ENCODE data around the gene PSTPIP2.
"Not testable (repeated sequence)": the region's sequence is repeated elsewhere in the genome, so short reads cannot be mapped to it uniquely, and the experiment has no call there.

PSTPIP2 gene

GRCh38 chr18:46037512-46038305 is 34.4 kb downstream of the PSTPIP2 start:
- no peak for DNase-seq (ENCODE audit: low spot score)

- no peak for DNase-seq (ENCODE audit: low spot score)
Observed at GRCh38 chr18:46035696-46036680, 36.1 kb downstream of the PSTPIP2 start.

GRCh38 chr18:46034230-46034629 is 37.8 kb downstream of the PSTPIP2 start:
- DNase-seq (ENCODE audit: low spot score) = no peak

GRCh38 chr18:46031741-46032140 is 40.3 kb downstream of the PSTPIP2 start:
- DNase-seq (ENCODE audit: low spot score) = no peak

- DNase-seq (ENCODE audit: low spot score) = no peak
Observed at GRCh38 chr18:46028536-46028891, 43.5 kb downstream of the PSTPIP2 start.

GRCh38 chr18:46019936-46020335 is 52.1 kb downstream of the PSTPIP2 start:
- no peak for DNase-seq (ENCODE audit: low spot score)

GRCh38 chr18:46013484-46014189 is 58.4 kb downstream of the PSTPIP2 start:
- DNase-seq (ENCODE audit: low spot score) = no peak

GRCh38 chr18:46010676-46011075 is 61.4 kb downstream of the PSTPIP2 start:
- DNase-seq (ENCODE audit: low spot score) = peak; percentile 14

GRCh38 chr18:46010050-46010449 is 62.0 kb downstream of the PSTPIP2 start:
- DNase-seq (ENCODE audit: low spot score) = no peak

- DNase-seq (ENCODE audit: low spot score) = peak; percentile 56
Observed at GRCh38 chr18:46009125-46009840, 62.8 kb downstream of the PSTPIP2 start.

- peak; percentile 22 for DNase-seq (ENCODE audit: low spot score)
Observed at GRCh38 chr18:46008531-46008930, 63.5 kb downstream of the PSTPIP2 start.

GRCh38 chr18:46007165-46007564 is 64.9 kb downstream of the PSTPIP2 start:
- DNase-seq (ENCODE audit: low spot score) = no peak

GRCh38 chr18:46002934-46003333 is 69.1 kb downstream of the PSTPIP2 start:
- DNase-seq (ENCODE audit: low spot score) = no peak

GRCh38 chr18:46001892-46002291 is 70.2 kb downstream of the PSTPIP2 start:
- no peak for DNase-seq (ENCODE audit: low spot score)

GRCh38 chr18:46001074-46001473 is 71.0 kb downstream of the PSTPIP2 start:
- no peak for DNase-seq (ENCODE audit: low spot score)

- DNase-seq (ENCODE audit: low spot score) = no peak
Observed at GRCh38 chr18:45999536-45999935, 72.5 kb downstream of the PSTPIP2 start.

- DNase-seq (ENCODE audit: low spot score) = no peak
Observed at GRCh38 chr18:45998244-45998643, 73.8 kb downstream of the PSTPIP2 start.

GRCh38 chr18:45997700-45998151 is 74.3 kb downstream of the PSTPIP2 start:
- no peak for DNase-seq (ENCODE audit: low spot score)

- no peak for DNase-seq (ENCODE audit: low spot score)
Observed at GRCh38 chr18:45995461-45995860, 76.6 kb downstream of the PSTPIP2 start.

GRCh38 chr18:45993438-45993837 is 78.6 kb downstream of the PSTPIP2 start:
- DNase-seq (ENCODE audit: low spot score) = no peak

GRCh38 chr18:45992527-45992926 is 79.5 kb downstream of the PSTPIP2 start:
- not testable (repeated sequence) for DNase-seq (ENCODE audit: low spot score)

- no peak for DNase-seq (ENCODE audit: low spot score)
Observed at GRCh38 chr18:45991788-45992187, 80.3 kb downstream of the PSTPIP2 start.

Measured in pons (tissue), 1 donor.